Activated B cell treated with CpG ODN at 0.5 μM for 24 hours (primary cell): ENCODE measurements around the gene CTNND2. TPM values are rescaled to one million over a fixed set of nuclear protein-coding genes. Genes with fewer than 3 reads are reported as not detected.

Experiments used
- ATAC-seq: fragments of 200-7000 bp; cut with Tn5 transposase; one replicate; pipeline ENCODE4 v1.10.0; 2021; ENCODE audit warnings: low read depth, mild to moderate bottlenecking, moderate library complexity
- CTCF ChIA-PET: fragments of 350-600 bp; sonication (Branson Sonifier 250); formaldehyde crosslinking; loops from one replicate; lab custom pipeline; 2021; ENCODE audit warnings: antibody characterized with exemption; lab: Charles Lee
- POLR2A ChIA-PET: fragments of 350-600 bp; sonication (Branson Sonifier 250); formaldehyde crosslinking; loops from one replicate; lab custom pipeline; 2021; ENCODE audit warnings: antibody characterized with exemption; lab: Charles Lee
- DNase-seq: peaks from one replicate; pipeline ENCODE4 v3.0.0; 2022
- H3K27ac Mint-ChIP-seq: one replicate; pipeline ENCODE4 v1.8.0; 2020; ENCODE audit warnings: mixed read lengths
- H3K27me3 Mint-ChIP-seq: one replicate; pipeline ENCODE4 v1.8.0; 2021; ENCODE audit warnings: mixed read lengths
- H3K36me3 Mint-ChIP-seq: one replicate; pipeline ENCODE4 v1.8.0; 2021; ENCODE audit warnings: low read depth, mixed read lengths
- H3K4me1 Mint-ChIP-seq: one replicate; pipeline ENCODE4 v1.8.0; 2021; ENCODE audit warnings: mixed read lengths
- H3K4me3 Mint-ChIP-seq: one replicate; pipeline ENCODE4 v1.8.0; 2020; ENCODE audit warnings: mild to moderate bottlenecking, mixed read lengths
- H3K9me3 Mint-ChIP-seq: one replicate; pipeline ENCODE4 v1.8.0; 2020; ENCODE audit warnings: mixed read lengths
- intact Hi-C: fragments of 100-400 bp; cut with micrococcal nuclease; formaldehyde crosslinking; loops from one replicate; pipeline ENCODE4 v1.15.1; 2024
- total RNA-seq: library from RNA; stranded (reverse); gene quantifications from 2 replicates; pipeline ENCODE4 v1.2.3, GENCODE V29; 2022
- TF ChIP-seq, protein P1 (sequence below): fragments of 200-600 bp; IDR thresholded peaks from one replicate; pipeline ENCODE4 v1.8.0; 2022; ENCODE audit warnings: antibody characterized with exemption, mild to moderate bottlenecking

CTNND2 gene
- total RNA-seq, 1 donor from 2014 or later = not detected

DNA sequence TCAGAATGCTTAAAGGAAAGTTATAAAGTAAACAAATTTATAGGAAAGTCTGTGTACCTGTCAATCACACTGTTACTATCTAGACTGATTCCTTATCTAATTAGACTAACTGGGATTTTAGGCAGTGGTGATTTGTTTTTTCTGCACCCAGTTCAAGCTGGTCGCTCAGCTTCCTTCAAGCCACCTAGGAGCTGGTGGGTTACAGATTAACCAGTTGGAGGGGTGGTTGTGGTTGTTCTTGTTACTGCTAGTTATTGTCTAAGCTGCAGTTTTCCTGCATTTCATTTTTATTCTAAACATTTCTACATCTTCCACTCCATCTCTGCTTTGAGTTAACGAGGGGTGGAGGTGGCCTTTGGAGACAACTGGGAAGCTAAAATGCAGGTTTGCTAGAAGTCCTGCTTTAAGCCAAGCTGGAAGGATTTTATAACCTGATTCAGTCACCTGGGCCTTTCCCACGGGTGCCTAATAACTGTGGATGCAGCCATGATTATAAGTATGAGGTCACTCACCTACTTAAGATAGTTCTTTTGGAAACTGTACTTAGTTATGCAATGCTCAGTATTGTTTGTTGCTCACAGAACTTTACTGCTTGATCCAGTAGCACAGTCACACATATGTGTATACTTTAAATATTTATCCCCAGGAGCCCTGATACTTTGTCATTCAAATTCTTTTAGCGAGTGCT lies 839.3 kb downstream of the CTNND2 start:
- TF ChIP-seq, protein P1, sequence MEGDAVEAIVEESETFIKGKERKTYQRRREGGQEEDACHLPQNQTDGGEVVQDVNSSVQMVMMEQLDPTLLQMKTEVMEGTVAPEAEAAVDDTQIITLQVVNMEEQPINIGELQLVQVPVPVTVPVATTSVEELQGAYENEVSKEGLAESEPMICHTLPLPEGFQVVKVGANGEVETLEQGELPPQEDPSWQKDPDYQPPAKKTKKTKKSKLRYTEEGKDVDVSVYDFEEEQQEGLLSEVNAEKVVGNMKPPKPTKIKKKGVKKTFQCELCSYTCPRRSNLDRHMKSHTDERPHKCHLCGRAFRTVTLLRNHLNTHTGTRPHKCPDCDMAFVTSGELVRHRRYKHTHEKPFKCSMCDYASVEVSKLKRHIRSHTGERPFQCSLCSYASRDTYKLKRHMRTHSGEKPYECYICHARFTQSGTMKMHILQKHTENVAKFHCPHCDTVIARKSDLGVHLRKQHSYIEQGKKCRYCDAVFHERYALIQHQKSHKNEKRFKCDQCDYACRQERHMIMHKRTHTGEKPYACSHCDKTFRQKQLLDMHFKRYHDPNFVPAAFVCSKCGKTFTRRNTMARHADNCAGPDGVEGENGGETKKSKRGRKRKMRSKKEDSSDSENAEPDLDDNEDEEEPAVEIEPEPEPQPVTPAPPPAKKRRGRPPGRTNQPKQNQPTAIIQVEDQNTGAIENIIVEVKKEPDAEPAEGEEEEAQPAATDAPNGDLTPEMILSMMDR = no peak
- CTCF ChIA-PET = no interaction called here
- peaks cover 8% of the 10 kb centered on the region for H3K9me3 Mint-ChIP-seq

DNA sequence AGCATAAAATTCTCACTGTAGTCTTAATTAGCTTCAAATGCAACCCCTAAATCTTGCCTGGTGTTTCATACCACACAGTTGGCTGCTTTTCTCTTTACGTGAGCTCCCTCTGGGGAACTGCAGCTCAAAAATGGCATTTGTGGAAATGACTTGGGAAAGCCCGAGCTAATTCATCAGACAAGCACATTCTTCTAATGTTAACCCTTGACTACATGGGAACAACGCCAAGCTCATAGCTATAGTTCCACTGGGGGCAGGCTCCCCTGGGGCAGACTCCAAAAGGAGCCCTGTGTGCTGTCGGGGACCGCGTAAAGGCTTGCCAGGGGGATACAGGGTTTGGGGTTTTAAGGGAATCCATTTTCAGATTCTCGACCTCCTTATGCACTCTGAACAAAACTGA lies 841.8 kb downstream of the CTNND2 start:
- Mint-ChIP-seq H3K4me3 (no peak overlapping the region), H3K4me1 (no peaks in the 10 kb centered on the region), H3K27me3 (peaks cover 10% of the 10 kb centered on the region), H3K9me3 (peaks cover 2% of the 10 kb centered on the region), H3K36me3 (no peaks in the 10 kb centered on the region), H3K27ac (no peak overlapping the region)
- TF ChIP-seq, protein P1 = no peak
- ATAC-seq (no peak), DNase-seq (no peak)
- CTCF ChIA-PET = no interaction called here
- intact Hi-C loops = no loop called here
- POLR2A ChIA-PET = no interaction called here

More for the DNA sequence above, 839.3 kb downstream of the CTNND2 start:
- H3K36me3 Mint-ChIP-seq = no peaks in the 10 kb centered on the region
- POLR2A ChIA-PET = no interaction called here
- no peaks in the 10 kb centered on the region for H3K4me1 Mint-ChIP-seq
- ATAC-seq = no peak
- H3K27ac Mint-ChIP-seq = no peak overlapping the region
- H3K27me3 Mint-ChIP-seq = peaks cover 8% of the 10 kb centered on the region
- intact Hi-C loops = no loop called here
- no peak overlapping the region for H3K4me3 Mint-ChIP-seq
- no peak for DNase-seq

DNA sequence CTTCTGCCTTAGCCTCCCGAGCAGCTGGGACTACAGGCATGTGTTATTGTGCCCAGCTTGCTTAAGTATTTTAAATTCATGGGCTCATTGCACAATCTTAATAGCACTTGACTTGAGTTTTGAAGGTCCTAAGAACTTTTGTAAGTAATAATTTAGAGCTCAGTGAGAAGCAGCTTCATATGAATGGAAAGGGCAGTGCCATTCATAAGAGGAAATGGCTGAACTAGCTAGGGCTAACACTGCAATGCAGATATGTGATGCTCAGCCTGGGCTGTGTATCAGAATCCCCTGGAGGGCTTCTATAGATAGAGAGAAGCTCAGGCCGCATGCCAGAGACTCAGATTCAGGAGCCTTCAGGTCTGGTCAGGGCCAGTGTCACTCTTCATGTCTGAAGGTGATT lies 847.7 kb downstream of the CTNND2 start:
- TF ChIP-seq, protein P1 = no peak
- DNase-seq (no peak), ATAC-seq (no peak)
- peaks cover 2% of the 10 kb centered on the region for H3K9me3 Mint-ChIP-seq
- H3K4me3 Mint-ChIP-seq = no peak overlapping the region
- POLR2A ChIA-PET = no interaction called here
- no peaks in the 10 kb centered on the region for H3K4me1 Mint-ChIP-seq
- H3K36me3 Mint-ChIP-seq = no peaks in the 10 kb centered on the region
- no peak overlapping the region for H3K27ac Mint-ChIP-seq
- peaks cover 8% of the 10 kb centered on the region for H3K27me3 Mint-ChIP-seq
- intact Hi-C loops = no loop called here
- CTCF ChIA-PET = no interaction called here

DNA sequence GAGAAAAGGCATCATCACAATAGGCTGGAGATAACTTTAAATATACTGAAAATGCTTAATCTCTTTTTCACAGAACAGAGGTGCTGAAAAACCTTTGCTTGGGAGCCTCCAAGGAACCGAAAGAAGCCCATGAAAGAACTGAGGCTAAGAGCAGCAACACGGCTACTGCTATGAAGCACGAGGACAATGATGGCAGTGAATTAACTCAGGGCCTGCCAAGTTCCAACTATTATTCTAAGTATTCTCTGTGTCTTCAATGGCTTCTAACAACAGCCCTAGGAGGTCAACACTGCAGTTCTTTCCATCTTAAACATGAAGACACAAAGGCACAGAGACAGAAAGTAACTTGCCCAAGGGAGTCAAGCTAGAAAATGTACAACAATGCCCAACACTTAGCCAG lies 850.2 kb downstream of the CTNND2 start:
- Mint-ChIP-seq H3K36me3 (no peaks in the 10 kb centered on the region), H3K4me3 (no peak overlapping the region), H3K9me3 (no peaks in the 10 kb centered on the region), H3K27me3 (no peaks in the 10 kb centered on the region), H3K27ac (no peak overlapping the region), H3K4me1 (no peaks in the 10 kb centered on the region)
- intact Hi-C loops = no loop called here
- CTCF ChIA-PET = no interaction called here
- ATAC-seq = no peak
- no peak for DNase-seq
- TF ChIP-seq, protein P1 = no peak
- POLR2A ChIA-PET = no interaction called here

DNA sequence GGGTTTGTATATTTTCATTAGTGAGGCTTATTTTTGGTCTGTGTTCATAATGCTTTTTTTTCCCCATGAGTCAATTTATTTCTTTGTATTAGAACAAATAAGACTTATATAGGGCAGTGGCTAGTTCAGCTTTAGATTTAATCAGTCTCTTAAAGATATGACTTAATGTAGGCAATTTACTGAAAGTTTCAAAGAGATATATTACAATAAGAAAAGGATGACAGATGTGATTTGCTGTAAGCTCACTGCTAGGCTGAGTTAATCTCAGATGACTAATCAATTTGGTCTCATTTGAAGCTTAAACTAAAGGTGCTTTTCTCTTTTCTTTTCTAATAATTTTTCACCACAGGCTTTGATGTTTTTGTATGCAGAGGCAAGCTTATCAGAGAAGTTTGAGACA lies 851.4 kb downstream of the CTNND2 start:
- no peaks in the 10 kb centered on the region for H3K27me3 Mint-ChIP-seq
- H3K36me3 Mint-ChIP-seq = no peaks in the 10 kb centered on the region
- no peak overlapping the region for H3K4me3 Mint-ChIP-seq
- no peaks in the 10 kb centered on the region for H3K4me1 Mint-ChIP-seq
- TF ChIP-seq, protein P1 = no peak
- ChIA-PET POLR2A (no interaction called here), CTCF (no interaction called here)
- intact Hi-C loops = no loop called here
- no peaks in the 10 kb centered on the region for H3K9me3 Mint-ChIP-seq
- H3K27ac Mint-ChIP-seq = no peak overlapping the region
- ATAC-seq (no peak), DNase-seq (no peak)
